Measurements from ENCODE around the gene LRRC8B.

DNA sequence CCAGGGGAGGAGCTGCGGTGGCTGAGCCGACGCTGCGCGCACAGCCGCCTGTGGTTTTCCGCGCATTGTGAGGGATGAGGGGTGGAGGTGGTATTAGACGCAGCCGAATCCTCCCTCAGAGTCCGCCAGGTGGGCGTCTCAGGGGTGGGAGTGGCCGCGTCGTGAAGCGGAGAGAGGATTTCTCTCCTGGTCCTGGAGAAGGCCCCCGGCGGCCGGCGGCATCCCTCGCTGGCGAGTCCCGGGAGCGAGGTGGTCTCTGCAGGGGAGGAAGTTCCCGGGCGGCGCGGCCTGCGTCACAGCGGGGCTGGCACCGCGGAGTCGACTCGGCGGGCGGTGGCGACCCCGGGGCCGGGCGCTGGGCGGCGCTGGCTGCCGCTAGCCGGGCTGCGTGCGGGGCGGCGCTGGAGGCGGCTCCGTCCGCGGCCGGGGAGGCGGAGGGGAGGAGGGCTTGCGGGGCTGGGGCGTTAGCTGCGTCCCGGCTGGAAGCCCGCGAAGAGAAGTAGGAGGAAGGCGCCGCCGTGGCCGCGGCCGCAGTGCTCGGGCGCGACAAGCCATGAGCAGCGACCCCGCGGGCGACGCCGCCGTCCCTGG is 108.1 kb downstream of the LRRC8B start, which contains the start of gene LRRC8C:
- TF ChIP-seq, protein P1, sequence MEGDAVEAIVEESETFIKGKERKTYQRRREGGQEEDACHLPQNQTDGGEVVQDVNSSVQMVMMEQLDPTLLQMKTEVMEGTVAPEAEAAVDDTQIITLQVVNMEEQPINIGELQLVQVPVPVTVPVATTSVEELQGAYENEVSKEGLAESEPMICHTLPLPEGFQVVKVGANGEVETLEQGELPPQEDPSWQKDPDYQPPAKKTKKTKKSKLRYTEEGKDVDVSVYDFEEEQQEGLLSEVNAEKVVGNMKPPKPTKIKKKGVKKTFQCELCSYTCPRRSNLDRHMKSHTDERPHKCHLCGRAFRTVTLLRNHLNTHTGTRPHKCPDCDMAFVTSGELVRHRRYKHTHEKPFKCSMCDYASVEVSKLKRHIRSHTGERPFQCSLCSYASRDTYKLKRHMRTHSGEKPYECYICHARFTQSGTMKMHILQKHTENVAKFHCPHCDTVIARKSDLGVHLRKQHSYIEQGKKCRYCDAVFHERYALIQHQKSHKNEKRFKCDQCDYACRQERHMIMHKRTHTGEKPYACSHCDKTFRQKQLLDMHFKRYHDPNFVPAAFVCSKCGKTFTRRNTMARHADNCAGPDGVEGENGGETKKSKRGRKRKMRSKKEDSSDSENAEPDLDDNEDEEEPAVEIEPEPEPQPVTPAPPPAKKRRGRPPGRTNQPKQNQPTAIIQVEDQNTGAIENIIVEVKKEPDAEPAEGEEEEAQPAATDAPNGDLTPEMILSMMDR (optimal IDR thresholded peaks at IDR 0.05 in 1 of 3, IDR thresholded peaks at IDR 0.05 in 1 of 3, conservative IDR thresholded peaks at IDR 0.05 in 1 of 3; ENCODE audit: extremely low read depth in 1 of 3, insufficient read depth in 2 of 3, low read length in 3 of 3), result peak in 2 of 3 experiments; percentile 4 to 75
- TF ChIP-seq EZH2 (IDR thresholded peaks at IDR 0.05; ENCODE audit: low read length), result no peak
